DOHH2 (cell line): Measurements from ENCODE around the gene FMR1NB.

ENCODE experiments used
- EZH2phosphoT487 ChIP-seq: fragments of 200-600 bp; sonication (generic); IDR thresholded peaks from 2 replicates; pipeline ENCODE4 v1.6.1; 2017; ENCODE audit warnings: borderline replicate concordance, mild to moderate bottlenecking, antibody characterized with exemption, low read length, moderate library complexity, mixed read lengths
- TF ChIP-seq, protein P1 (sequence below): fragments of 200-600 bp; sonication (generic); IDR thresholded peaks from one replicate; pipeline ENCODE4 v1.5.1; 2014; ENCODE audit warnings: antibody characterized with exemption, mild to moderate bottlenecking, low read depth, low read length; ENCODE audit not compliant: poor library complexity, severe bottlenecking

DNA sequence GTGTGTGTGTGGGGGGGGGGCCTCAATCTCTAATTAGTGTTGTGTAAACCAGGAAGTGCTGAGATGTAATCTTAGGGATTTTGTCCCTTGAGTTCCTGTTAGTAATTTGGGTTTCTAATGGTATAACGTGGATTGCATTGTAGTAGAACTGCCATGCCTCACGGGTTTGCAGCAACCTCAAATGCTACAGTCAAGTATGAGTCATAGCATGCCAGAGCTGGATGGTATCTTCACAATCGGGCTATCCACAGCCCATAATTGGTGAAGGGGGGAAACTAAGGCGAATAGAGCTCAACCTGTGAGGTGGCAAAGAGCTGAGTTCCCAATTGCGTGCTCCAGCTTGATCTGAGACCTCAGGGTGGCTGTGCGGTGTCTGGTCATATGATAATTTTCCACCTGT, 2.2 kb upstream of the FMR1NB start:
- TF ChIP-seq, protein P1, sequence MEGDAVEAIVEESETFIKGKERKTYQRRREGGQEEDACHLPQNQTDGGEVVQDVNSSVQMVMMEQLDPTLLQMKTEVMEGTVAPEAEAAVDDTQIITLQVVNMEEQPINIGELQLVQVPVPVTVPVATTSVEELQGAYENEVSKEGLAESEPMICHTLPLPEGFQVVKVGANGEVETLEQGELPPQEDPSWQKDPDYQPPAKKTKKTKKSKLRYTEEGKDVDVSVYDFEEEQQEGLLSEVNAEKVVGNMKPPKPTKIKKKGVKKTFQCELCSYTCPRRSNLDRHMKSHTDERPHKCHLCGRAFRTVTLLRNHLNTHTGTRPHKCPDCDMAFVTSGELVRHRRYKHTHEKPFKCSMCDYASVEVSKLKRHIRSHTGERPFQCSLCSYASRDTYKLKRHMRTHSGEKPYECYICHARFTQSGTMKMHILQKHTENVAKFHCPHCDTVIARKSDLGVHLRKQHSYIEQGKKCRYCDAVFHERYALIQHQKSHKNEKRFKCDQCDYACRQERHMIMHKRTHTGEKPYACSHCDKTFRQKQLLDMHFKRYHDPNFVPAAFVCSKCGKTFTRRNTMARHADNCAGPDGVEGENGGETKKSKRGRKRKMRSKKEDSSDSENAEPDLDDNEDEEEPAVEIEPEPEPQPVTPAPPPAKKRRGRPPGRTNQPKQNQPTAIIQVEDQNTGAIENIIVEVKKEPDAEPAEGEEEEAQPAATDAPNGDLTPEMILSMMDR: no peak
- TF ChIP-seq EZH2phosphoT487: no peak
